ENCODE data around the gene DLG1.
A peak's percentile ranks its signal among the peaks of the same experiment; 100 is the strongest.

The DLG1 gene

DNA sequence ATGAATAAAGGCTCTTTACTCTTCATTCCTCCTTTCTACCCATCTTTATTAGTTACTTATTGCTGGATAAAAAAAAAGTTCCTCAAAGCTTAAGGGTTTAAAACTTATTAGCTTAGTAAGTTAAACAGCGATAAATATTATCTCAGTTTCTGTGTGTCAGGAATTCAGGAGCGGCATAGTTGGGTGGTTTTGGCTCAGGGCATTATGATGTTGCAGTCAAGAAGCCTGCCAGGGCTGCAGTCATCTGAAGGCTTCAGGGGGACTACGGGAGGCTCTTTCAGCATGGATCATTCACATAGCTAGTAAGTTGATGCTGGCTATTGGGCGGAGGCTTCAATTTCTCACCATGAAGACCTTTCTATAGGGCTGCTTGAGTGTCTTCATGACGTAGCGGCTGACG lies 1.9 kb upstream of the DLG1 start:
- Mint-ChIP-seq H3K4me3 (peak overlapping the region; percentile 15), H3K4me1 (peaks cover 15% of the 10 kb centered on the region), H3K27ac (no peak overlapping the region), H3K36me3 (no peaks in the 10 kb centered on the region), H3K27me3 (peaks cover 6% of the 10 kb centered on the region), H3K9me3 (no peaks in the 10 kb centered on the region)

DNA sequence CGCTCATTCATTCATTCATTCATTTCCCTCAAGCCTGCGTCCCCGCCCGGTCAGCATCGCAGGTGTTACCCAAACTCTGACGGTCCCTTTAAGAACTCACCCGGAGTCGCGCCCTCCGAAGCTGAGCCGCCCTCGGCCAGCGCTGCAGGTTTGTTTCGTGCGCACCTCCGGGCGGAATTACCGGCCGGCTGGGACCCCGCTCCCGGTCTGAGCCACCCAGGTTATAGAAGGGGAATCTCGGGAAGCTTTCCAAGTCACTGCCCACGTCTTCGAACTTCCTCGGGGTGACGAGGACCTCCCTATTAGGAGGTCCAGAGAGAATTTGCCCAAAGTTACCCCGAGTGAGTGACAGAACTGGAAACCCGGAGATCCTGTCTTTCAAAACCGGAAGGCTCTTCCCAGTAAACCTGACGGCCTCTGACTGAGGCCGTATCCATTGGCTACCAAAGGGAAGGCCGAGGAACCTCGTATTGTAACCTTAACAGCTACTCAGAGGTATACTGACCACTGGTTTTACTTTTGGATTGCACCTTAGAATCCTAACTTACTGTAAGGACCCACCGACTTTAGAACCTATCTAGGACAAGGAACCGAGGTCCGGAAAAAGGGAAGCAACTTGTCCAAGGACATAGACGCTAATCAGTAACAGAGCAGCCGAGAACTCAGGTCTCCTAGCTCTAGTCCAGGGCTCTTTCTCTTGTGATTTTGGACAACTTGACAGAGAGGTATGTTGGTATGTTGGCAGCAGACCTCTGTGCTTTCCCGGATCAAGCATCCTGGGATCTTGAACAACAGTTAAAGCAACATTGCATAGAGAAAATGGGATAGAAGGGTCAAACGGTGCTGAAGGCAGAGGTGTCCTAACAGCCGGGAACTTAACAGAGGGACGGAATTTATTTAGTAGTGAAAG lies 788 bp upstream of the DLG1 start:
- peak overlapping the region; percentile 91 for H3K4me3 Mint-ChIP-seq
- H3K4me1 Mint-ChIP-seq: peaks cover 18% of the 10 kb centered on the region
- H3K27ac Mint-ChIP-seq: peak overlapping the region; percentile 82
- H3K9me3 Mint-ChIP-seq: no peaks in the 10 kb centered on the region
- peaks cover 6% of the 10 kb centered on the region for H3K27me3 Mint-ChIP-seq
- H3K36me3 Mint-ChIP-seq: no peaks in the 10 kb centered on the region

DNA sequence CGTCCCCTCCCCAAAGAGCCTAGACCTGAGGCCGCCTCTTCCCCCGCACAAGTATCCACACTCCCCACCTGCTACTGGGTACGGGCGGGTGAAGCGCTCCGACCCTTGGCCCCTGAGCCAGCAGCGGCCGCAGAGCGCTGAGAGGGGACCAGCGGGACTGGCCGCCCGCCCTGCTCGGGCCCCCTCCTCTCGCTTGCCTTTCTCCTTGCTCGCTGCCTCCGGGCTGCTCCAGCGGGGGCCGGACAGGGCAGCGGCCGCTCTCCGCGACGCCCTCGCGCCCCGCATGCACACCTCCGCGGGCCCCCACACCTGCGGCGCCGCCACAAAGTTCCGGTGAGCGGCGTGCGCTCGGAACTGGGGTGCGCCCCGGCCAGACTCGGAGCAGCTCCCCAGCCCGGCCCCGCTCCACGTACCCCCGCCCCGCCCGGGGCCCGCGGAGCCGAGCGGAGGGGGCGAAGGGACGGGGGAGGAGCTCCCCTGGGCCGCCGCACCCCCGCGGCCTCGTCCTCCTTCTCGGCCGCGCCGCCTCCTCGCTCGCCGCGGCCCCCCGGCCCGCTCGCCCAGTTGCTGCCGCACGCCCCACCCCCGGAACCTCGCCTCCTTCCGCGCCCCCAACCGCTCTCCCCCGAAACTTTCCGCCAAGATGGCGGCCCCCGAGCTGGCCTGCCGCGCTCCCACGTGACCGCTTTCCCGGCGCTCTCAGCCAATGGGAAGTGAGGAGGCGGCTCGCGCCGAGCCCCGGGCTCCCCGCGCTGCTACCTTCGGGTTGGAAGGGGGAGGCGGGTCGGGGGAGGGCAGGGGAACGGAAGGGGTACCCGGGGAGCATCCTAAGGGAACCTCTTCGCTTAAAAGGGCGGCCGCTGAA lies 704 bp downstream of the DLG1 start:
- Mint-ChIP-seq H3K9me3 (no peaks in the 10 kb centered on the region), H3K4me3 (peak overlapping the region; percentile 96)

DNA sequence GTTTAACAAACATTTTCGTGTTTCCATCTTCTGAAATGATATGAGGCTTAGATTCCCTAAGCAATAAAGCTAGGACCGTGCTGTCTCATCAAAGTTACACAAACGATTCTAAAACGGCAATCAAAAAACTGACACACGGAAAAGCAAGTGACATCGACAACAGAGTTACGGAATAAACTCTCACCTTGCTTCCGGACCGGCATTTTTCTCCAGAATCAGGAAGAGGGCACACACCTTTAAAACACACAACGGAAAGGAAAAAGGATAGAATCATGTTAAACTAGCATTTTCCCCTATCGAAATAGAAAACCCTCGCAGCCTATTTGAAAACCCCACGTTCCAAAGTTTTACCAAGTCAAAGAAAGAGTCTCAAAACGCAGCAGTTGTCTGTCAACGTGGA lies 1.4 kb downstream of the DLG1 start:
- H3K9me3 Mint-ChIP-seq: no peaks in the 10 kb centered on the region
- H3K4me1 Mint-ChIP-seq: peaks cover 37% of the 10 kb centered on the region
- peak overlapping the region; percentile 96 for H3K4me3 Mint-ChIP-seq
- peak overlapping the region; percentile 91 for H3K27ac Mint-ChIP-seq
- no peaks in the 10 kb centered on the region for H3K36me3 Mint-ChIP-seq
- H3K27me3 Mint-ChIP-seq: peaks cover 6% of the 10 kb centered on the region

More for the DNA sequence above, 704 bp downstream of the DLG1 start:
- Mint-ChIP-seq H3K4me1 (peaks cover 30% of the 10 kb centered on the region), H3K27ac (peak overlapping the region; percentile 94), H3K27me3 (peaks cover 6% of the 10 kb centered on the region), H3K36me3 (no peaks in the 10 kb centered on the region)

DNA sequence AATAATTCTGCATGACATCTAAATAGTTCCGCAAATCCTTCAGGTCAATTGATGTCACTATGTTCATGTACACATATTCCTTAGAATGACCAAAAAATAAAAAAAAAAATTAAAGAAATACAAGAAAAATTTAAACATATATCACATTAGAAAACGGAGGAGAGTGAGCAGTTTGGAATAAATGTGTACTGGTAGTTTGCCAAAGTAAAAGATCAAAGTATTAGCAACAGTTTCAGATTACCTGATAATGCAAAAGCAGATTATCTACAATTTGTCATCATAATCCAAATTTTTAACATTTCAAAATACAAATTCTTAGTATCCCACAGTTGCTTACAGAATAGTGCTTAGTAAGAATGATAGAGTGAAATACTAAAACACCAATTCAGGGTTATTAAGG lies 1.9 kb downstream of the DLG1 start:
- peaks cover 2% of the 10 kb centered on the region for H3K36me3 Mint-ChIP-seq
- peaks cover 6% of the 10 kb centered on the region for H3K27me3 Mint-ChIP-seq
- H3K4me3 Mint-ChIP-seq: peak overlapping the region; percentile 96
- peaks cover 41% of the 10 kb centered on the region for H3K4me1 Mint-ChIP-seq
- peak overlapping the region; percentile 91 for H3K27ac Mint-ChIP-seq
- H3K9me3 Mint-ChIP-seq: no peaks in the 10 kb centered on the region

DNA sequence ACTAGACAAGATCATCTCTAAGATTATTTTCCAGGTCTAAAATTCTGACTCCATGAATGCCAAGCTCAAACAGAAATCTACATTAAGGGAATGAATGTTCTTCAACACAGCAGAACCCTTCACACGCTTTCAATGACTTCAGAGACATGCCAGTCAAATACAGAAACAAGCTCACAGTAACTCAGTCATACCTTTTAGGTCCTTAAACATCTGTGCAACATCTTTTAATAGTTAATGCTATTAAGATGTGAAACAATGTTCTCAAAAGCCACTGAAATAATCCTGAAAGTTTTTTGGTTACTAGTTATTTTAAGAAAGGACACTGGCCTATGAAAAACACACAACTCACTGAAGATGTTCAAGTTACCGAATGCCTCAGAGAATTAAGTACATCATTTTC lies 2.5 kb downstream of the DLG1 start:
- no peak overlapping the region for H3K27ac Mint-ChIP-seq
- H3K36me3 Mint-ChIP-seq: peaks cover 3% of the 10 kb centered on the region
- peaks cover 3% of the 10 kb centered on the region for H3K27me3 Mint-ChIP-seq
- no peaks in the 10 kb centered on the region for H3K9me3 Mint-ChIP-seq
- H3K4me3 Mint-ChIP-seq: peak overlapping the region; percentile 96
- H3K4me1 Mint-ChIP-seq: peaks cover 48% of the 10 kb centered on the region

DNA sequence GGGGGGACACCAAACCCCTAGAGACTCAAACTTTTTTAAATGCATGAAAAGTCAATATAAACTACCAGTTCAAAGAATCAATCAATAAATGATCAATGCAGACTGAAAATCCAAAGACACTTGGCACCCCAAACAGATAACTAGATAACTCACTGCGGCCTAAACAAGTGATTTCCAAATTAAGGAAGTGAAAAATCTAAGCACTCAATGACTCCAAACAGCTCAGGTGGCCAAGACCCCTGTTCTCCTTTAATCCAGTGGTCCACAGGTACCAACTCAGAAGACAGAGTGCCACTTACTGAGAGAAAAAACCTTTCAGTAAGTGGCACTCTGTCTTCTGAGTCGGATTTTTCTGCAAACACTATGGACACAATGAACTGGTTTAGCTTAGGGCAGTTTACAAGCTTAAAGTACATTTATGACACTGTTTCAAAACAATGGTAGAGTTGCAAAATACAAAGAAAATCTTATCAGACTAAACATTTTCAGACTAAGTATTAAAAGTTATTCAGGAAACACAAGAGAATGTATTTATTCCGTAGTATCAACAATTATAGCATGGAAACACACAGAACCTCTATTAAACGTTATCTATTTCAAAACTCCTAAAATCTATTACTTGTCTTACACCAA lies 4.7 kb downstream of the DLG1 start:
- H3K4me3 Mint-ChIP-seq: no peak overlapping the region
- H3K36me3 Mint-ChIP-seq: peaks cover 10% of the 10 kb centered on the region
- no peak overlapping the region for H3K27ac Mint-ChIP-seq
- no peaks in the 10 kb centered on the region for H3K27me3 Mint-ChIP-seq
- H3K4me1 Mint-ChIP-seq: peaks cover 66% of the 10 kb centered on the region
- H3K9me3 Mint-ChIP-seq: no peaks in the 10 kb centered on the region

DNA sequence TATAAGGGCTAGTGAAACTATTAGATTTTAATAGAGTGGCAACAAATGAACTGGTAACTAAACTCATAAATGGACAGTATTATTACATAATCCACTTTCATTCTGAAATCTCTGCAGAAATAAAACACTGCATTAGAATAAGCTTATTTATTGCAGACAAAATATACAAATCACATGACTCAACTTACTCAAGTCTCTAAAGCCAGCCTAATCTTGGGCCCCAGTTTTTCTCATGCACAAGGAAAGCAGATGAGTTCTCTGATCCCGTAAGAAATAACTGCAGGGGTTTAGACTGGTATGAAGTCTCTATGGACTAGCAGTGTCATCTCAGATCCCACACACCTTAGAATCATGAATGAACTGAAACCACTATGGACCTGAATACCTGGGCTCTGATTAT lies 5.8 kb downstream of the DLG1 start:
- H3K4me1 Mint-ChIP-seq: peaks cover 67% of the 10 kb centered on the region
- no peaks in the 10 kb centered on the region for H3K9me3 Mint-ChIP-seq
- H3K27me3 Mint-ChIP-seq: no peaks in the 10 kb centered on the region
- H3K4me3 Mint-ChIP-seq: no peak overlapping the region
- peaks cover 10% of the 10 kb centered on the region for H3K36me3 Mint-ChIP-seq
- no peak overlapping the region for H3K27ac Mint-ChIP-seq

DNA sequence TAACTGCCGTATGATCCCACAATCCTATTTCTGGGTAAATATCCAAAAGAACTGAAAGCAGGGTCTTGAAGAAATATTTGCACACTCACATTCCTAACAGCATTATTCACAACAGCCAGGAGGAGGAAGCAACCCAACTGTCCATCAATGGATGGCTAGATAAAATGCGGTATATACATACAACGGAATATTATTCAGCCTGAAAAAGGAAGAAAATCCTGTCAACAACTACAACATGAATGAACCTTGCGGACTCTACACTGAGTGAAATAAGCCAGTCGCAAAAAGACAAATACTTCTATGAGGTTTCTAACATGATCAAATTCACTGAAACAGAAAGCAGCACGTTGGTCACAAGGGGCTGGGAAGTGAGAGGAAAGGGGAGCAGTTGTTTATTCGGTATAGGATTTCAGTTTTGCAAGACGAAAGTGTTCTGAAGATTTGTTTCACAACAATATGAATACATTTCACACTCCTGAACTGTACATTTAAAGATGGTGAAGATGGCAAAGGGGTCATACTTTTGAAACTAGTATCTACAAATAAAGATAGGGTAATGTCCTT lies 6.2 kb downstream of the DLG1 start:
- no peak overlapping the region for H3K4me3 Mint-ChIP-seq
- no peak overlapping the region for H3K27ac Mint-ChIP-seq
- peaks cover 67% of the 10 kb centered on the region for H3K4me1 Mint-ChIP-seq
- H3K27me3 Mint-ChIP-seq: no peaks in the 10 kb centered on the region
- H3K9me3 Mint-ChIP-seq: no peaks in the 10 kb centered on the region
- H3K36me3 Mint-ChIP-seq: peaks cover 10% of the 10 kb centered on the region

DNA sequence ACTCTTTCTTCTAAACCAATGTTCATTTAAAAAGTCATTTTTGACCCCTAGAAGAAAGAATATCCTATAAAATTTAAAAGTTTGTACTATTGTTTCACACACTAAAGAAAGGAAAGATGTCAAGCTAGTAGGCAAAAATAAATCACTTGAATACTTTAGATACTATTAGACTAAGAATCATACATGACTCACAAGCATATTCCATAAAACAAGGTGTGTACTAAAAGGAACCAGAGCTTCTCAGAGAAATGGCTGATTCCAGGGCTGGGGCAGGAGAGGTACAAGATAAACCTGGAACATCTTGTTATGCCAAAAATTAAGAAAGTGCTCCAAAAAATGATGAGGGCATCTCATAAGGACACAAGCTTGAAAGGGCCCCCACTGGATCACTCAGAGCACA lies 8.7 kb downstream of the DLG1 start:
- Mint-ChIP-seq H3K27me3 (no peaks in the 10 kb centered on the region), H3K27ac (peak overlapping the region; percentile 92), H3K36me3 (peaks cover 17% of the 10 kb centered on the region), H3K4me3 (no peak overlapping the region), H3K9me3 (no peaks in the 10 kb centered on the region), H3K4me1 (peaks cover 65% of the 10 kb centered on the region)

DNA sequence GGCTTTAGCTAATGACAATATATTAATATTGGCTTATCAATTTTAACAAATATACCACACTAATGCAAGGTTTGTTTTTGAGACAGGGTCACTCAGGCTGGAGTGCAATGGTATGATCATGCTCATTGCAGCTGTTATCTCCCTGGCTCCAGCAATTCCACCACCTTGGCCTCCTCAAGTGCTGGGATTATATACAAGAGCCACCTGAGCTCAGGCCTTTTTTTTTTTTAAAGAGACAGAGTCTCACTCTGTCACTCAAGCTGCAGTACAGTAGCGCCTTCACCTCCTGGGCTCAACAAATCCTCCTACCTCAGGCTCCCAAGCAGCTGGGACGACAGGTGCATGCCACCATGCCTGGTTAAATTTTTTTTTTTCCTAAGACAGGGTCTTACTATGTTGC lies 11.7 kb downstream of the DLG1 start:
- H3K27ac Mint-ChIP-seq: no peak overlapping the region
- H3K4me1 Mint-ChIP-seq: peaks cover 52% of the 10 kb centered on the region
- H3K9me3 Mint-ChIP-seq: no peaks in the 10 kb centered on the region
- no peaks in the 10 kb centered on the region for H3K27me3 Mint-ChIP-seq
- no peak overlapping the region for H3K4me3 Mint-ChIP-seq
- H3K36me3 Mint-ChIP-seq: peaks cover 23% of the 10 kb centered on the region

DNA sequence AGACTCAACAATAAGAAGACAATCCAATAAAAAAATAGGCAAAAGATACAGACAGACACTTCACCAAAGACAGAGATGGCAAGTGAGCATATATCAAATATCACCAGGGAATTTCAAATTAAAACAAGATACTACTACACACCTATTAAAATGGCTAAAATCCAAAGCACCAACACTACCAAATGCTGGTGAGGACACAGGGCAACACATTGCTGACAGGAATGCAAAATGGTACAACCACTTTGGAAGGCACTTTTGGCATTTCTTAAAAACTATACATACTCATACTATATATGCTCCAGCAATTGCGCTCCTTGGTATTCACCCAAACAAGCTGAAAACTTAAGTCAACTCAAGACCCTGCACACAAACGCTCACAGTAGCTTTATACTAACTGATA lies 12.9 kb downstream of the DLG1 start:
- peaks cover 24% of the 10 kb centered on the region for H3K36me3 Mint-ChIP-seq
- peaks cover 46% of the 10 kb centered on the region for H3K4me1 Mint-ChIP-seq
- no peak overlapping the region for H3K27ac Mint-ChIP-seq
- no peak overlapping the region for H3K4me3 Mint-ChIP-seq
- H3K27me3 Mint-ChIP-seq: no peaks in the 10 kb centered on the region
- H3K9me3 Mint-ChIP-seq: no peaks in the 10 kb centered on the region

DNA sequence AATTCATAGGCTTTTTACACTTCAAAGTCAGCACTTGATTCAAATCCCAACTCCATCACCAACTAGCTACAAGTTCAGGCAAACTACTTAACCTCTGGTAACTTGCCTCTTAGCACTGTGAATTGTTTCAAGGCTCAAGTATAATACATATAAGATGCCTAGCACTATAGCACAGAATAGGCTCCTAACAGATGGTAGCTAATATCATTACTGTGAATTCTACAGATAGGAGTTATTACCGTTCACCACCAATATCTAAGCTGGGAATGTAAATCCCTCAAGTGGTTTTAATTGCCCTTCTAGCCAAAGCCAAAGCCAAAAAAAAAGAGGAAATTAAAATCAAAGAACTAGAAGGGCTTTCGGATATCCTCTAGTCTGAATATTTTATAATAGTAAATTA lies 15.4 kb downstream of the DLG1 start:
- H3K9me3 Mint-ChIP-seq: no peaks in the 10 kb centered on the region
- H3K4me1 Mint-ChIP-seq: peaks cover 41% of the 10 kb centered on the region
- H3K27ac Mint-ChIP-seq: no peak overlapping the region
- no peaks in the 10 kb centered on the region for H3K27me3 Mint-ChIP-seq
- peaks cover 27% of the 10 kb centered on the region for H3K36me3 Mint-ChIP-seq
- no peak overlapping the region for H3K4me3 Mint-ChIP-seq

DNA sequence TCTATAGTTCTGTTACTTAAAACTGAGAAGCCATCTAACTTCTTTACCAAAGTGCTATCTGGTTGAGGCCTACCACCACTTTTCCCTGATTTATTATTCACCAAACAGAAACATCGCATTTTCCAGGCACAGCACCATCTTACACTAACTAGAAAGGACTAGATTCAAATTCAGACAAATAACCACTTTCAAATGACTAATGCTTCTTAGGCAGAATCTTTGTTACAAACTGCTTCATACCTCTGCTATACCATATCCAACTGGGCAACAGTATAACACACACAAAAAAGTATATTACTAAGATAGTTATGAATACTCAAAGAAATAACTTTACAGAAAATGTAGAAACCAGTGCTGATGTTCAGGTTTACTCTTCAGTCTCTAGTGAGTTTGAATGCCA lies 16.6 kb downstream of the DLG1 start:
- H3K4me3 Mint-ChIP-seq: no peak overlapping the region
- no peak overlapping the region for H3K27ac Mint-ChIP-seq
- H3K27me3 Mint-ChIP-seq: no peaks in the 10 kb centered on the region
- H3K9me3 Mint-ChIP-seq: no peaks in the 10 kb centered on the region
- H3K36me3 Mint-ChIP-seq: peaks cover 27% of the 10 kb centered on the region
- H3K4me1 Mint-ChIP-seq: peaks cover 41% of the 10 kb centered on the region

DNA sequence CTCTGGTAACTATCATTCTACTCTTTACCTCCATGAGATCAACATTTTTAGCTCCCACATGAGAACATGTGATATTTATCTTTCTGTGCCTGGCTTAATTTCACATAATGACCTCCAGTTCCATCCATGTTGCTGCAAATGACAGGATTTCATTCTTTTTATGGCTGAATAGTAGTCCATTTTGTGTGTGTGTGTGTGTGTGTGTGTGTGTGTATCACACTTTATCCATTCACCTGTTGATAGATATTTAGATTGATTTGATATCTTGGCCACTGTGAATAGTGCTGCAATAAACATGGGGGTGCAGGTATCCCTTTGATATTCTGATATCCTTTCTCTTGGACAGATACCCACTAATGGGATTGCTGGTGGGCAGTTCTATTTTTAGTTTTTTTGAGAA lies 18.3 kb downstream of the DLG1 start:
- Mint-ChIP-seq H3K9me3 (no peaks in the 10 kb centered on the region), H3K4me1 (peaks cover 40% of the 10 kb centered on the region), H3K27ac (no peak overlapping the region), H3K36me3 (peaks cover 24% of the 10 kb centered on the region), H3K27me3 (no peaks in the 10 kb centered on the region), H3K4me3 (no peak overlapping the region)
